SK-N-SH (cell line): ENCODE results near the gene HBG1. TPM values are rescaled to one million over a fixed set of nuclear protein-coding genes. Genes with fewer than 3 reads are reported as not detected.

ENCODE experiments used
- CTCF ChIA-PET: fragments of 300-600, 350-600 bp; formaldehyde crosslinking; extraction: SDS; loops from one replicate; lab custom pipeline; 2021; lab: Yijun Ruan, JAX
- POLR2A ChIA-PET: fragments of 350-600 bp; sonication (Branson Sonifier 250); formaldehyde crosslinking; extraction: SDS; loops from one replicate; lab custom pipeline; 2020; ENCODE audit warnings: antibody characterized with exemption, inconsistent platforms; lab: Yijun Ruan, JAX
- DNase-seq: peaks from one replicate; pipeline ENCODE4 v3.0.0; 2012
- H2AFZ ChIP-seq: fragments of 200-600 bp; sonication (generic); 2 replicates; pipeline ENCODE4 v1.8.1; 2016; ENCODE audit warnings: antibody characterized with exemption, mild to moderate bottlenecking, low read depth
- H3F3A ChIP-seq: fragments of 200-600 bp; sonication (generic); replicated peaks from 2 replicates; pipeline ENCODE3; 2016; ENCODE audit warnings: antibody characterized with exemption, mild to moderate bottlenecking; ENCODE audit not compliant: insufficient read depth
- H3K27ac ChIP-seq, 2 experiments: fragments of 200-500 bp in 1 of 2; fragments of 200-600 bp in 1 of 2; sonication (Bioruptor generic) in 1 of 2; sonication (generic), shearing (Covaris generic) in 1 of 2; 2 replicates each; pipeline versions ENCODE4 v1.5.1 to v1.6.1; 2014 to 2016; ENCODE audit warnings: low read depth in 2 of 2, inconsistent platforms in 1 of 2, low read length in 1 of 2, mild to moderate bottlenecking in 1 of 2, mixed read lengths in 1 of 2
- H3K27me3 ChIP-seq: fragments of 200-600 bp; sonication (generic), shearing (Covaris generic); 2 replicates; pipeline ENCODE4 v1.6.1; 2016; ENCODE audit warnings: mixed run types; ENCODE audit not compliant: insufficient read depth
- H3K36me3 ChIP-seq, 2 experiments: fragments of 200-500 bp in 1 of 2; fragments of 200-600 bp in 1 of 2; sonication (Bioruptor generic) in 1 of 2; sonication (generic) in 1 of 2; replicated peaks in 1 of 2; 2 replicates each; pipeline versions ENCODE3 to v1.5.1; 2014 to 2016; ENCODE audit warnings: low read length in 1 of 2, mild to moderate bottlenecking in 1 of 2; ENCODE audit not compliant: insufficient read depth in 2 of 2, control insufficient read depth in 1 of 2
- H3K4me1 ChIP-seq, 2 experiments: fragments of 200-500 bp in 1 of 2; fragments of 200-600 bp in 1 of 2; sonication (Bioruptor generic) in 1 of 2; sonication (generic), shearing (Covaris generic) in 1 of 2; 2 replicates each; pipeline versions ENCODE4 v1.5.1 to v1.6.1; 2014 to 2016; ENCODE audit warnings: low read depth in 1 of 2, low read length in 1 of 2, mixed run types in 1 of 2; ENCODE audit not compliant: insufficient read depth in 2 of 2, control insufficient read depth in 1 of 2
- H3K4me2 ChIP-seq: fragments of 200-600 bp; sonication (generic), shearing (Covaris generic); 2 replicates; pipeline ENCODE4 v1.6.1; 2017; ENCODE audit warnings: mixed run types
- H3K4me3 ChIP-seq, 2 experiments: fragments of 200-500 bp in 1 of 2; fragments of 200-600 bp in 1 of 2; sonication (Bioruptor generic) in 1 of 2; sonication (generic), shearing (Covaris generic) in 1 of 2; 2 replicates each; pipeline versions ENCODE4 v1.5.1 to v1.8.1; 2014 to 2016; ENCODE audit warnings: low read depth in 2 of 2, inconsistent platforms in 1 of 2, low read length in 1 of 2, mild to moderate bottlenecking in 1 of 2, mixed read lengths in 1 of 2, moderate library complexity in 1 of 2
- H3K79me2 ChIP-seq: fragments of 200-600 bp; sonication (generic); 2 replicates; pipeline ENCODE4 v1.8.1; 2017; ENCODE audit warnings: mild to moderate bottlenecking; ENCODE audit not compliant: insufficient read depth
- H3K9ac ChIP-seq: fragments of 200-600 bp; sonication (generic); 2 replicates; pipeline ENCODE4 v1.6.1; 2017; ENCODE audit warnings: mixed run types
- H3K9me2 ChIP-seq: fragments of 200-600 bp; sonication (generic); 2 replicates; pipeline ENCODE4 v1.6.1; 2017; ENCODE audit warnings: mixed run types
- H3K9me3 ChIP-seq: fragments of 200-600 bp; sonication (generic); 2 replicates; pipeline ENCODE4 v1.6.1; 2017; ENCODE audit warnings: mixed run types, mild to moderate bottlenecking, moderate library complexity
- H4K20me1 ChIP-seq: fragments of 200-600 bp; sonication (generic); 2 replicates; pipeline ENCODE4 v1.6.1; 2017; ENCODE audit warnings: mild to moderate bottlenecking, mixed run types; ENCODE audit not compliant: insufficient read depth
- ELF1 ChIP-seq: IDR thresholded peaks from 2 replicates; pipeline ENCODE4 v1.4.0; 2012
- EP300 ChIP-seq, 2 experiments: IDR thresholded peaks; 2 replicates each; pipeline versions ENCODE4 v1.4.0 to v1.6.1; 2012; ENCODE audit warnings: borderline replicate concordance in 1 of 2, low read depth in 1 of 2, low read length in 1 of 2
- JUND ChIP-seq: IDR thresholded peaks from 2 replicates; pipeline ENCODE4 v1.4.0; 2012
- MAX ChIP-seq: IDR thresholded peaks from 2 replicates; pipeline ENCODE4 v1.4.0; 2012; ENCODE audit warnings: low read depth
- MEF2A ChIP-seq: IDR thresholded peaks from 2 replicates; pipeline ENCODE4 v1.4.0; 2012; ENCODE audit warnings: low read depth, borderline replicate concordance
- REST ChIP-seq: IDR thresholded peaks from 2 replicates; pipeline ENCODE4 v1.6.1; 2012; ENCODE audit warnings: mild to moderate bottlenecking, low read depth, low read length, moderate library complexity
- SIN3A ChIP-seq: IDR thresholded peaks from 2 replicates; pipeline ENCODE4 v1.6.1; 2012; ENCODE audit warnings: low read depth, mild to moderate bottlenecking, low read length, moderate library complexity, borderline replicate concordance
- TAF1 ChIP-seq: IDR thresholded peaks from 2 replicates; pipeline ENCODE4 v1.6.1; 2012; ENCODE audit warnings: low read depth, mild to moderate bottlenecking, low read length, moderate library complexity, borderline replicate concordance
- YY1 ChIP-seq: IDR thresholded peaks from 2 replicates; pipeline ENCODE4 v1.4.0; 2012; ENCODE audit warnings: low read depth, mild to moderate bottlenecking
- WGBS: methylation state at CpG from one replicate; pipeline ENCODE4 v1.1.6; 2017; ENCODE audit warnings: low lambda C conversion rate; 5-methylcytosine and 5-hydroxymethylcytosine counted together
- polyA plus RNA-seq, 3 experiments: library from polyadenylated mRNA; depleted of rRNA; stranded (reverse); fragments of >200 nt; gene quantifications; 2 replicates each; pipeline ENCODE4 v1.2.3, GENCODE V29; 2012
- TF ChIP-seq, protein P1 (sequence below): fragments of 150-350 bp; IDR thresholded peaks from 2 replicates; pipeline ENCODE4 v1.6.1; 2017; ENCODE audit warnings: antibody characterized with exemption, low read length, low read depth, borderline replicate concordance

HBG1 gene
- polyA plus RNA-seq, 1 of the 3 experiments (the other 2 are of a cell fraction), result not detected

- ChIA-PET CTCF (no interaction called here), POLR2A (no interaction called here)
- no peak overlapping the region for H3K9ac ChIP-seq
- no peak overlapping the region for H3K27ac ChIP-seq
- no peak overlapping the region for H2AFZ ChIP-seq
- 11% methylated on average over 3 of the region's 3 CpGs for WGBS
- no peaks in the 10 kb centered on the region for H3K79me2 ChIP-seq
- H3K4me2 ChIP-seq, result no peak overlapping the region
- H4K20me1 ChIP-seq, result no peaks in the 10 kb centered on the region
- no peaks in the 10 kb centered on the region for H3F3A ChIP-seq
- TF ChIP-seq ELF1 (no peak), MEF2A (no peak), JUND (no peak), EP300 (IDR thresholded peaks at IDR 0.05; ENCODE audit: borderline replicate concordance in 1 of 2, low read depth in 1 of 2, low read length in 1 of 2) (no peak), MAX (no peak), TAF1 (no peak), SIN3A (no peak), REST (no peak)
- TF ChIP-seq, protein P1, sequence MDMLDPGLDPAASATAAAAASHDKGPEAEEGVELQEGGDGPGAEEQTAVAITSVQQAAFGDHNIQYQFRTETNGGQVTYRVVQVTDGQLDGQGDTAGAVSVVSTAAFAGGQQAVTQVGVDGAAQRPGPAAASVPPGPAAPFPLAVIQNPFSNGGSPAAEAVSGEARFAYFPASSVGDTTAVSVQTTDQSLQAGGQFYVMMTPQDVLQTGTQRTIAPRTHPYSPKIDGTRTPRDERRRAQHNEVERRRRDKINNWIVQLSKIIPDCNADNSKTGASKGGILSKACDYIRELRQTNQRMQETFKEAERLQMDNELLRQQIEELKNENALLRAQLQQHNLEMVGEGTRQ, result no peak
- no peaks in the 10 kb centered on the region for H3K9me3 ChIP-seq
- H3K27me3 ChIP-seq, result no peaks in the 10 kb centered on the region
- no peaks in the 10 kb centered on the region for H3K9me2 ChIP-seq
- DNase-seq, result no peak
- no peak overlapping the region for H3K4me3 ChIP-seq
- H3K4me1 ChIP-seq, result no peaks in the 10 kb centered on the region
- H3K36me3 ChIP-seq, result no peaks in the 10 kb centered on the region
Measured at GRCh38 chr11:5283086-5283485, 33.4 kb upstream of the HBG1 start.

DNA sequence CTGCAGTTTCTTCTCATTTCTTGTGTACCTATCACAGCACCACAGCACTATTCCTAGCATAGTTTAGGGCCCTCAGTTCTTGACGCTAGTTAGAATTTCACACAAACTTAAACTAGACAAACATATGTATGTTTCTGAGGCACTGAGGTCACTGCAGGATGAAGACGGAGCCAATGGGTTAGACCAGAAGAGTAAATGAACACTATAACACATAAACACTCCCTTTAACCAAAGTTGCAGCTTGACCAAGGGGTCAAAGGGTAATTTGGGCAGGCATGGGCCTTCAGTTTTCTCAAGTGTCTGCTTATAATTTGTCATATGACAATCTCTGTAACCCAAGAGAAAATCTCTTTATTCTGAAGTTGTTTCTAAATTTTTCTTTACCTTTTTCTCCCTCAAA is 33.0 kb upstream of the HBG1 start:
- CTCF ChIA-PET, result no interaction called here
- no peak for DNase-seq
- Histone ChIP-seq H3K27ac (no peak overlapping the region), H3K9ac (no peak overlapping the region), H3K9me3 (no peaks in the 10 kb centered on the region), H3F3A (no peaks in the 10 kb centered on the region), H2AFZ (no peak overlapping the region), H3K36me3 (no peaks in the 10 kb centered on the region), H3K4me3 (no peak overlapping the region), H4K20me1 (no peaks in the 10 kb centered on the region), H3K27me3 (no peaks in the 10 kb centered on the region), H3K9me2 (no peaks in the 10 kb centered on the region), H3K4me1 (no peaks in the 10 kb centered on the region), H3K79me2 (no peaks in the 10 kb centered on the region), H3K4me2 (no peak overlapping the region)
- no peak for TF ChIP-seq YY1
- POLR2A ChIA-PET, result no interaction called here
- WGBS, result 19% methylated on average over 2 of the region's 2 CpGs
